ENCODE measurements around the gene PLXNA4. TPM values are rescaled to one million over a fixed set of nuclear protein-coding genes. Genes with fewer than 3 reads are reported as not detected.

PLXNA4 gene
- total RNA-seq, 1 experiment from 2014 or later, result not detected

DNA sequence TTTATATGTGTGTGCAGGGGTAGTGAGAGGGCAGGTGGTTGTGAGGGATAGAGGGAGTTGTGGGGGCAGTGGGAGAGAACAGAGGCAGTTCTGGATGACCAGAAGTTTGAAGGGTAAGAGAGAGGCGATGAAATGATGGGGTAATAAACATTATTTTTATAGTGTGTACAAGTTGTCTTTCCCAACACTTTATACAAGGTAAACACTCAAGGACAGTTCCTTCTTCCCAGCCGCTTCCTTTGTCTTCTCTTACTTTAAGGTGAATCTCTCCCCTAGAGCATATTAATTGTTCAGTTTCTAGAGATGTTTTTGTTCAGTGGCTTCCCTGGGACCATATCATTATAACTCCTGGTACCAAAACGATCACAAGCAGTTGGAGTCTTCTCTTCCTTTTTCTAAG, 475.8 kb downstream of the PLXNA4 start:
- no peak overlapping the region for H3K9ac ChIP-seq (ENCODE audit: low read length)
- no TSS peak for BruUV-seq (replicated peaks)
- H3K9me2 ChIP-seq (ENCODE audit: insufficient read depth), result no peaks in the 10 kb centered on the region
- DNase-seq (ENCODE audit: low read depth, low spot score), result no peak
- no peaks in the 10 kb centered on the region for H3K4me1 ChIP-seq (ENCODE audit: control insufficient read depth in 1 of 2, insufficient read depth in 2 of 2, low read length in 2 of 2)
- no peak overlapping the region for H3K27ac ChIP-seq (ENCODE audit: low read depth, low read length)
- ATAC-seq, result no peak
- no peaks in the 10 kb centered on the region for H3K9me3 ChIP-seq (ENCODE audit: control insufficient read depth in 1 of 2, insufficient read depth in 1 of 2, low read depth in 1 of 2, low read length in 2 of 2)
- intact Hi-C loops (cut with micrococcal nuclease), result no loop called here
- no peaks in the 10 kb centered on the region for H4K20me1 ChIP-seq (ENCODE audit: insufficient read depth)
- no peak overlapping the region for H3K4me3 ChIP-seq (replicated peaks in 1 of 2; ENCODE audit: low read depth in 1 of 2, low read length in 2 of 2)
- TF ChIP-seq SRF (IDR thresholded peaks at IDR 0.05; ENCODE audit: low read depth) (no peak), ELF1 (IDR thresholded peaks at IDR 0.05; ENCODE audit: borderline replicate concordance, low read depth) (no peak), EGR1 (IDR thresholded peaks at IDR 0.05; ENCODE audit: low read depth) (no peak), SP1 (IDR thresholded peaks at IDR 0.05; ENCODE audit: low read depth) (no peak), POLR2A (IDR thresholded peaks at IDR 0.05; ENCODE audit: borderline replicate concordance, extremely low read depth, insufficient read depth, insufficient read length) (no peak), TCF7L2 (IDR thresholded peaks at IDR 0.05; ENCODE audit: borderline replicate concordance, extremely low read depth, insufficient read depth, insufficient read length) (no peak), POLR2AphosphoS5 (IDR thresholded peaks at IDR 0.05; ENCODE audit: low read depth, low read length) (no peak), CBX3 (IDR thresholded peaks at IDR 0.05; ENCODE audit: low read depth) (no peak), EZH2phosphoT487 (IDR thresholded peaks at IDR 0.05; ENCODE audit: borderline replicate concordance) (no peak)
- no peaks in the 10 kb centered on the region for H3K79me2 ChIP-seq (ENCODE audit: insufficient read depth, low read length)
- peaks cover 28% of the 10 kb centered on the region; the same call in 1 of the 2 replicates for H3K27me3 ChIP-seq (ENCODE audit: insufficient read depth, low read length)
- H3K36me3 ChIP-seq (ENCODE audit: control insufficient read depth in 1 of 2, insufficient read depth in 2 of 2, low read length in 2 of 2), result no peaks in the 10 kb centered on the region
- CTCF ChIA-PET, result no interaction called here
- POLR2A ChIA-PET, result no interaction called here
- RAD21 ChIA-PET (ENCODE audit: low non-redundant PET in 1 of 2, low total read pairs in 2 of 2, uncharacterized antibody in 2 of 2, unreplicated experiment in 2 of 2), result no interaction called here
- no peak overlapping the region for H2AFZ ChIP-seq (ENCODE audit: low read depth, low read length, poor library complexity, severe bottlenecking)
- no peak overlapping the region for H3K4me2 ChIP-seq (ENCODE audit: low read length)

DNA sequence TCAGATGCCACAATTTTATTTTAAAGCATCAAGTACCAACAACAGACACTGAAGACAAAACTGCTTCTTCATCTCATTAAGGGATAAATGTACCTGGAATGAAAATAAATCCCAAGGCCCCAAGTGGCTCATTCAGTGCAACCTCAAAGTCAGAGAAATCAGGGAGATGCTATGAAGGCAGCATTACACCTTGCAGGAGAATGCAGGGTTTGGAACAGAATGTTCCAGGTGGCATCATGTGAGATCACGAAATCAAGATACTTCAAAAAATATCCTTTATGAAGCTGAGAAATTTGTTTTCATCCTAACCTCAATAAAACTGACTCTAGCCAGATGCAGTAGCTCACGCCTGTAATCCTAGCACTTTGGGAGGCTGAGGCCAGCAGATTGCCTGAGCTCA, 477.1 kb downstream of the PLXNA4 start:
- no peak for ATAC-seq
- Histone ChIP-seq H3K4me1 (ENCODE audit: control insufficient read depth in 1 of 2, insufficient read depth in 2 of 2, low read length in 2 of 2) (no peaks in the 10 kb centered on the region), H3K36me3 (ENCODE audit: control insufficient read depth in 1 of 2, insufficient read depth in 2 of 2, low read length in 2 of 2) (no peaks in the 10 kb centered on the region), H3K9me2 (ENCODE audit: insufficient read depth) (no peaks in the 10 kb centered on the region), H3K9ac (ENCODE audit: low read length) (no peak overlapping the region), H3K4me3 (replicated peaks in 1 of 2; ENCODE audit: low read depth in 1 of 2, low read length in 2 of 2) (no peak overlapping the region), H3K27ac (ENCODE audit: low read depth, low read length) (no peak overlapping the region), H3K27me3 (ENCODE audit: insufficient read depth, low read length) (peaks cover 41% of the 10 kb centered on the region), H2AFZ (ENCODE audit: low read depth, low read length, poor library complexity, severe bottlenecking) (no peak overlapping the region), H4K20me1 (ENCODE audit: insufficient read depth) (no peaks in the 10 kb centered on the region), H3K79me2 (ENCODE audit: insufficient read depth, low read length) (no peaks in the 10 kb centered on the region), H3K4me2 (ENCODE audit: low read length) (no peak overlapping the region), H3K9me3 (ENCODE audit: control insufficient read depth in 1 of 2, insufficient read depth in 1 of 2, low read depth in 1 of 2, low read length in 2 of 2) (no peaks in the 10 kb centered on the region)
- RAD21 ChIA-PET (ENCODE audit: low non-redundant PET in 1 of 2, low total read pairs in 2 of 2, uncharacterized antibody in 2 of 2, unreplicated experiment in 2 of 2), result no interaction called here
- DNase-seq (ENCODE audit: low read depth, low spot score), result no peak
- BruUV-seq (replicated peaks), result no TSS peak
- POLR2A ChIA-PET, result no interaction called here
- CTCF ChIA-PET, result no interaction called here
- intact Hi-C loops (cut with micrococcal nuclease), result no loop called here
- TF ChIP-seq, protein P1, sequence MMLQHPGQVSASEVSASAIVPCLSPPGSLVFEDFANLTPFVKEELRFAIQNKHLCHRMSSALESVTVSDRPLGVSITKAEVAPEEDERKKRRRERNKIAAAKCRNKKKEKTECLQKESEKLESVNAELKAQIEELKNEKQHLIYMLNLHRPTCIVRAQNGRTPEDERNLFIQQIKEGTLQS (IDR thresholded peaks at IDR 0.05), result no peak
- TF ChIP-seq JUND (IDR thresholded peaks at IDR 0.05) (no peak), SIN3A (IDR thresholded peaks at IDR 0.05; ENCODE audit: low read depth) (no peak), EGR1 (IDR thresholded peaks at IDR 0.05; ENCODE audit: low read depth) (no peak), POLR2AphosphoS5 (IDR thresholded peaks at IDR 0.05; ENCODE audit: low read depth, low read length) (no peak), SP1 (IDR thresholded peaks at IDR 0.05; ENCODE audit: low read depth) (no peak), FOSL1 (IDR thresholded peaks at IDR 0.05; ENCODE audit: low read depth) (no peak), EZH2 (IDR thresholded peaks at IDR 0.05) (no peak), SRF (IDR thresholded peaks at IDR 0.05; ENCODE audit: low read depth) (no peak), EZH2phosphoT487 (IDR thresholded peaks at IDR 0.05; ENCODE audit: borderline replicate concordance) (no peak), POLR2A (IDR thresholded peaks at IDR 0.05; ENCODE audit: borderline replicate concordance, extremely low read depth, insufficient read depth, insufficient read length) (no peak)
- TF ChIP-seq, protein P2, sequence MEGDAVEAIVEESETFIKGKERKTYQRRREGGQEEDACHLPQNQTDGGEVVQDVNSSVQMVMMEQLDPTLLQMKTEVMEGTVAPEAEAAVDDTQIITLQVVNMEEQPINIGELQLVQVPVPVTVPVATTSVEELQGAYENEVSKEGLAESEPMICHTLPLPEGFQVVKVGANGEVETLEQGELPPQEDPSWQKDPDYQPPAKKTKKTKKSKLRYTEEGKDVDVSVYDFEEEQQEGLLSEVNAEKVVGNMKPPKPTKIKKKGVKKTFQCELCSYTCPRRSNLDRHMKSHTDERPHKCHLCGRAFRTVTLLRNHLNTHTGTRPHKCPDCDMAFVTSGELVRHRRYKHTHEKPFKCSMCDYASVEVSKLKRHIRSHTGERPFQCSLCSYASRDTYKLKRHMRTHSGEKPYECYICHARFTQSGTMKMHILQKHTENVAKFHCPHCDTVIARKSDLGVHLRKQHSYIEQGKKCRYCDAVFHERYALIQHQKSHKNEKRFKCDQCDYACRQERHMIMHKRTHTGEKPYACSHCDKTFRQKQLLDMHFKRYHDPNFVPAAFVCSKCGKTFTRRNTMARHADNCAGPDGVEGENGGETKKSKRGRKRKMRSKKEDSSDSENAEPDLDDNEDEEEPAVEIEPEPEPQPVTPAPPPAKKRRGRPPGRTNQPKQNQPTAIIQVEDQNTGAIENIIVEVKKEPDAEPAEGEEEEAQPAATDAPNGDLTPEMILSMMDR (IDR thresholded peaks at IDR 0.05 in 2 of 3, conservative IDR thresholded peaks at IDR 0.05 in 1 of 3; ENCODE audit: borderline replicate concordance in 1 of 3, insufficient read depth in 1 of 3, low read depth in 2 of 3, low read length in 2 of 3), result no peak
- TF ChIP-seq, protein P3, sequence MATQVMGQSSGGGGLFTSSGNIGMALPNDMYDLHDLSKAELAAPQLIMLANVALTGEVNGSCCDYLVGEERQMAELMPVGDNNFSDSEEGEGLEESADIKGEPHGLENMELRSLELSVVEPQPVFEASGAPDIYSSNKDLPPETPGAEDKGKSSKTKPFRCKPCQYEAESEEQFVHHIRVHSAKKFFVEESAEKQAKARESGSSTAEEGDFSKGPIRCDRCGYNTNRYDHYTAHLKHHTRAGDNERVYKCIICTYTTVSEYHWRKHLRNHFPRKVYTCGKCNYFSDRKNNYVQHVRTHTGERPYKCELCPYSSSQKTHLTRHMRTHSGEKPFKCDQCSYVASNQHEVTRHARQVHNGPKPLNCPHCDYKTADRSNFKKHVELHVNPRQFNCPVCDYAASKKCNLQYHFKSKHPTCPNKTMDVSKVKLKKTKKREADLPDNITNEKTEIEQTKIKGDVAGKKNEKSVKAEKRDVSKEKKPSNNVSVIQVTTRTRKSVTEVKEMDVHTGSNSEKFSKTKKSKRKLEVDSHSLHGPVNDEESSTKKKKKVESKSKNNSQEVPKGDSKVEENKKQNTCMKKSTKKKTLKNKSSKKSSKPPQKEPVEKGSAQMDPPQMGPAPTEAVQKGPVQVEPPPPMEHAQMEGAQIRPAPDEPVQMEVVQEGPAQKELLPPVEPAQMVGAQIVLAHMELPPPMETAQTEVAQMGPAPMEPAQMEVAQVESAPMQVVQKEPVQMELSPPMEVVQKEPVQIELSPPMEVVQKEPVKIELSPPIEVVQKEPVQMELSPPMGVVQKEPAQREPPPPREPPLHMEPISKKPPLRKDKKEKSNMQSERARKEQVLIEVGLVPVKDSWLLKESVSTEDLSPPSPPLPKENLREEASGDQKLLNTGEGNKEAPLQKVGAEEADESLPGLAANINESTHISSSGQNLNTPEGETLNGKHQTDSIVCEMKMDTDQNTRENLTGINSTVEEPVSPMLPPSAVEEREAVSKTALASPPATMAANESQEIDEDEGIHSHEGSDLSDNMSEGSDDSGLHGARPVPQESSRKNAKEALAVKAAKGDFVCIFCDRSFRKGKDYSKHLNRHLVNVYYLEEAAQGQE (IDR thresholded peaks at IDR 0.05; ENCODE audit: low read depth), result no peak
